Measurements from ENCODE around the gene MDM2. TPM values are rescaled to one million over a fixed set of nuclear protein-coding genes. Genes with fewer than 3 reads are reported as not detected.
"Not testable (repeated sequence)": the region's sequence is repeated elsewhere in the genome, so short reads cannot be mapped to it uniquely, and the experiment has no call there.

MDM2 gene
- total RNA-seq, 1 experiment from 2014 or later = 56.9 TPM

GRCh38 chr12:68811573-68811972 lies 3.6 kb downstream of the MDM2 start:
- H3K36me3 ChIP-seq (ENCODE audit: insufficient read depth, low read length) = peaks cover 37% of the 10 kb centered on the region

GRCh38 chr12:68812553-68813241 lies 4.7 kb downstream of the MDM2 start:
- no peak overlapping the region for H3K4me2 ChIP-seq (ENCODE audit: low read depth, low read length, poor library complexity, severe bottlenecking)
- H3K79me2 ChIP-seq (ENCODE audit: low read length) = peaks cover 83% of the 10 kb centered on the region
- H3K27ac ChIP-seq (ENCODE audit: low read length) = no peak overlapping the region
- peaks cover 44% of the 10 kb centered on the region for H3K36me3 ChIP-seq (ENCODE audit: insufficient read depth, low read length)
- no peak overlapping the region for H3K4me3 ChIP-seq (ENCODE audit: low read length)
- no peaks in the 10 kb centered on the region for H3K27me3 ChIP-seq (ENCODE audit: low read length)
- H3K9ac ChIP-seq (ENCODE audit: low read length) = no peak overlapping the region
- no peaks in the 10 kb centered on the region for H4K20me1 ChIP-seq (ENCODE audit: insufficient read depth, low read depth, low read length)
- DNase-seq = no peak
- H2AFZ ChIP-seq (ENCODE audit: low read length) = no peak overlapping the region
- peaks cover 6% of the 10 kb centered on the region for H3K4me1 ChIP-seq (ENCODE audit: low read length)
- no peaks in the 10 kb centered on the region for H3K9me3 ChIP-seq (ENCODE audit: low read length)
- no peaks in the 10 kb centered on the region for H3K9me2 ChIP-seq (replicated peaks; ENCODE audit: insufficient read depth, low read length)

More at GRCh38 chr12:68811573-68811972, 3.6 kb downstream of the MDM2 start:
- H3K4me3 ChIP-seq (ENCODE audit: low read length); H3K27me3 ChIP-seq (ENCODE audit: low read length); H3K9me3 ChIP-seq (ENCODE audit: low read length); H4K20me1 ChIP-seq (ENCODE audit: insufficient read depth, low read depth, low read length); H3K9me2 ChIP-seq (replicated peaks; ENCODE audit: insufficient read depth, low read length); H2AFZ ChIP-seq (ENCODE audit: low read length); H3K27ac ChIP-seq (ENCODE audit: low read length); DNase-seq; H3K9ac ChIP-seq (ENCODE audit: low read length); H3K4me2 ChIP-seq (ENCODE audit: low read depth, low read length, poor library complexity, severe bottlenecking): not testable (repeated sequence)
- Histone ChIP-seq H3K4me1 (ENCODE audit: low read length) (peaks cover 15% of the 10 kb centered on the region), H3K79me2 (ENCODE audit: low read length) (peaks cover 80% of the 10 kb centered on the region)

- no peak overlapping the region for H3K4me3 ChIP-seq (ENCODE audit: low read length)
- no peak overlapping the region for H3K27ac ChIP-seq (ENCODE audit: low read length)
- peaks cover 6% of the 10 kb centered on the region for H3K4me1 ChIP-seq (ENCODE audit: low read length)
These were observed 5.2 kb downstream of the MDM2 start for GRCh38 chr12:68813242-68813593.

GRCh38 chr12:68814490-68815231 lies 6.7 kb downstream of the MDM2 start:
- Histone ChIP-seq H3K4me3 (ENCODE audit: low read length) (no peak overlapping the region), H3K9me2 (replicated peaks; ENCODE audit: insufficient read depth, low read length) (no peaks in the 10 kb centered on the region), H3K9me3 (ENCODE audit: low read length) (no peaks in the 10 kb centered on the region), H4K20me1 (ENCODE audit: insufficient read depth, low read depth, low read length) (no peaks in the 10 kb centered on the region), H3K27me3 (ENCODE audit: low read length) (no peaks in the 10 kb centered on the region), H3K79me2 (ENCODE audit: low read length) (peaks cover 76% of the 10 kb centered on the region), H2AFZ (ENCODE audit: low read length) (no peak overlapping the region), H3K27ac (ENCODE audit: low read length) (no peak overlapping the region), H3K4me2 (ENCODE audit: low read depth, low read length, poor library complexity, severe bottlenecking) (no peak overlapping the region), H3K9ac (ENCODE audit: low read length) (no peak overlapping the region), H3K36me3 (ENCODE audit: insufficient read depth, low read length) (peaks cover 49% of the 10 kb centered on the region), H3K4me1 (ENCODE audit: low read length) (no peaks in the 10 kb centered on the region)
- no peak for DNase-seq

More at GRCh38 chr12:68813242-68813593, 5.2 kb downstream of the MDM2 start:
- H3K27me3 ChIP-seq (ENCODE audit: low read length) = no peaks in the 10 kb centered on the region
- H3K36me3 ChIP-seq (ENCODE audit: insufficient read depth, low read length) = peaks cover 48% of the 10 kb centered on the region
- no peak overlapping the region for H3K4me2 ChIP-seq (ENCODE audit: low read depth, low read length, poor library complexity, severe bottlenecking)
- DNase-seq = no peak
- H3K79me2 ChIP-seq (ENCODE audit: low read length) = peaks cover 84% of the 10 kb centered on the region
- H3K9me3 ChIP-seq (ENCODE audit: low read length) = no peaks in the 10 kb centered on the region
- H3K9ac ChIP-seq (ENCODE audit: low read length) = no peak overlapping the region
- no peaks in the 10 kb centered on the region for H4K20me1 ChIP-seq (ENCODE audit: insufficient read depth, low read depth, low read length)
- no peaks in the 10 kb centered on the region for H3K9me2 ChIP-seq (replicated peaks; ENCODE audit: insufficient read depth, low read length)
- H2AFZ ChIP-seq (ENCODE audit: low read length) = no peak overlapping the region

- peaks cover 52% of the 10 kb centered on the region for H3K36me3 ChIP-seq (ENCODE audit: insufficient read depth, low read length)
- no peaks in the 10 kb centered on the region for H3K9me2 ChIP-seq (replicated peaks; ENCODE audit: insufficient read depth, low read length)
- H3K9me3 ChIP-seq (ENCODE audit: low read length) = no peaks in the 10 kb centered on the region
- no peak overlapping the region for H3K4me3 ChIP-seq (ENCODE audit: low read length)
- no peak overlapping the region for H2AFZ ChIP-seq (ENCODE audit: low read length)
- no peak overlapping the region for H3K27ac ChIP-seq (ENCODE audit: low read length)
- no peak overlapping the region for H3K4me2 ChIP-seq (ENCODE audit: low read depth, low read length, poor library complexity, severe bottlenecking)
- H4K20me1 ChIP-seq (ENCODE audit: insufficient read depth, low read depth, low read length) = no peaks in the 10 kb centered on the region
- no peaks in the 10 kb centered on the region for H3K27me3 ChIP-seq (ENCODE audit: low read length)
- H3K79me2 ChIP-seq (ENCODE audit: low read length) = peaks cover 77% of the 10 kb centered on the region
- H3K9ac ChIP-seq (ENCODE audit: low read length) = no peak overlapping the region
- no peak for DNase-seq
- no peaks in the 10 kb centered on the region for H3K4me1 ChIP-seq (ENCODE audit: low read length)
These were observed 7.4 kb downstream of the MDM2 start for GRCh38 chr12:68815232-68815927.

- no peaks in the 10 kb centered on the region for H3K9me2 ChIP-seq (replicated peaks; ENCODE audit: insufficient read depth, low read length)
These were observed 8.2 kb downstream of the MDM2 start for GRCh38 chr12:68815928-68816800.

GRCh38 chr12:68819481-68819880 lies 11.5 kb downstream of the MDM2 start:
- not testable (repeated sequence) for H3K9me2 ChIP-seq (replicated peaks; ENCODE audit: insufficient read depth, low read length); H3K4me2 ChIP-seq (ENCODE audit: low read depth, low read length, poor library complexity, severe bottlenecking); H3K4me3 ChIP-seq (ENCODE audit: low read length); H3K27me3 ChIP-seq (ENCODE audit: low read length); H2AFZ ChIP-seq (ENCODE audit: low read length); H3K27ac ChIP-seq (ENCODE audit: low read length); H3K9me3 ChIP-seq (ENCODE audit: low read length); H3K9ac ChIP-seq (ENCODE audit: low read length); H3K4me1 ChIP-seq (ENCODE audit: low read length); H4K20me1 ChIP-seq (ENCODE audit: insufficient read depth, low read depth, low read length); DNase-seq
- peaks cover 70% of the 10 kb centered on the region for H3K36me3 ChIP-seq (ENCODE audit: insufficient read depth, low read length)
- peaks cover 64% of the 10 kb centered on the region for H3K79me2 ChIP-seq (ENCODE audit: low read length)

More at GRCh38 chr12:68815928-68816800, 8.2 kb downstream of the MDM2 start:
- no peak for DNase-seq
- Histone ChIP-seq H3K27me3 (ENCODE audit: low read length) (no peaks in the 10 kb centered on the region), H3K79me2 (ENCODE audit: low read length) (peaks cover 76% of the 10 kb centered on the region), H3K27ac (ENCODE audit: low read length) (no peak overlapping the region), H4K20me1 (ENCODE audit: insufficient read depth, low read depth, low read length) (no peaks in the 10 kb centered on the region), H3K9me3 (ENCODE audit: low read length) (no peaks in the 10 kb centered on the region), H3K4me3 (ENCODE audit: low read length) (no peak overlapping the region), H3K4me2 (ENCODE audit: low read depth, low read length, poor library complexity, severe bottlenecking) (no peak overlapping the region), H2AFZ (ENCODE audit: low read length) (no peak overlapping the region), H3K9ac (ENCODE audit: low read length) (no peak overlapping the region), H3K4me1 (ENCODE audit: low read length) (no peaks in the 10 kb centered on the region), H3K36me3 (ENCODE audit: insufficient read depth, low read length) (peaks cover 56% of the 10 kb centered on the region)
